Liver (tissue), 3 donors: ENCODE data around the gene MYOC.

ENCODE experiments used
- CTCF ChIP-seq: fragments of 150-350 bp; IDR thresholded peaks from 2 replicates; pipeline ENCODE4 v1.5.1; 2017; ENCODE audit warnings: improper control_type of control experiment, low read depth, low read length; ENCODE audit not compliant: missing input control
- EGR1 ChIP-seq, 2 donors: IDR thresholded peaks; 2 replicates each; pipeline ENCODE4 v1.6.1; 2016 to 2018; ENCODE audit warnings: antibody characterized with exemption in 2 of 2, low read depth in 2 of 2
- GABPA ChIP-seq, 2 donors: IDR thresholded peaks in 1 of 2; conservative IDR thresholded peaks in 1 of 2; 2 replicates each; pipeline ENCODE4 v1.6.1; 2016; ENCODE audit warnings: antibody characterized with exemption in 2 of 2, mild to moderate bottlenecking in 1 of 2, moderate library complexity in 1 of 2
- MAX ChIP-seq: IDR thresholded peaks from 2 replicates; pipeline ENCODE4 v1.6.1; 2016; ENCODE audit warnings: antibody characterized with exemption
- REST ChIP-seq: IDR thresholded peaks from 2 replicates; pipeline ENCODE4 v1.6.1; 2016; ENCODE audit warnings: antibody characterized with exemption, mild to moderate bottlenecking
- RXRA ChIP-seq, 2 donors: IDR thresholded peaks; 2 replicates each; pipeline ENCODE4 v1.6.1; 2017 to 2018; ENCODE audit warnings: antibody characterized with exemption in 2 of 2, mild to moderate bottlenecking in 1 of 2
- SP1 ChIP-seq: IDR thresholded peaks from 2 replicates; pipeline ENCODE4 v1.6.1; 2018; ENCODE audit warnings: antibody characterized with exemption, mild to moderate bottlenecking
- TAF1 ChIP-seq: conservative IDR thresholded peaks from 2 replicates; pipeline ENCODE4 v1.6.1; 2016; ENCODE audit warnings: antibody characterized with exemption, mild to moderate bottlenecking
- YY1 ChIP-seq: IDR thresholded peaks from 2 replicates; pipeline ENCODE4 v1.6.1; 2016; ENCODE audit warnings: antibody characterized with exemption, mild to moderate bottlenecking
- ZBTB33 ChIP-seq: IDR thresholded peaks from 2 replicates; pipeline ENCODE4 v1.6.1; 2016; ENCODE audit warnings: antibody characterized with exemption
- donor health status: healthy.
- donor health status: healthy.

- no peak for TF ChIP-seq MAX
- no peak for TF ChIP-seq CTCF
- no peak for TF ChIP-seq SP1
- no peak for TF ChIP-seq GABPA (IDR thresholded peaks at IDR 0.05 in 1 of 2, conservative IDR thresholded peaks at IDR 0.05 in 1 of 2)
- no peak for TF ChIP-seq TAF1
- TF ChIP-seq RXRA (IDR thresholded peaks at IDR 0.05) = no peak
- no peak for TF ChIP-seq YY1
- TF ChIP-seq REST = no peak
- no peak for TF ChIP-seq ZBTB33
- TF ChIP-seq EGR1 (IDR thresholded peaks at IDR 0.05; ENCODE audit: low read depth in 2 of 2) = no peak
These were observed 39.2 kb downstream of the MYOC start for GRCh38 chr1:171613282-171613681.
